HG02885 (cell line): ENCODE results near the gene STAG1.
"Not testable (repeated sequence)": the region's sequence is repeated elsewhere in the genome, so short reads cannot be mapped to it uniquely, and the experiment has no call there.

Experiments
- ATAC-seq: cut with Tn5 transposase; IDR thresholded peaks from one replicate; pipeline ENCODE4 v1.9.1; 2021; ENCODE audit warnings: mild to moderate bottlenecking; ENCODE audit not compliant: unreplicated experiment, poor library complexity

STAG1 gene

DNA sequence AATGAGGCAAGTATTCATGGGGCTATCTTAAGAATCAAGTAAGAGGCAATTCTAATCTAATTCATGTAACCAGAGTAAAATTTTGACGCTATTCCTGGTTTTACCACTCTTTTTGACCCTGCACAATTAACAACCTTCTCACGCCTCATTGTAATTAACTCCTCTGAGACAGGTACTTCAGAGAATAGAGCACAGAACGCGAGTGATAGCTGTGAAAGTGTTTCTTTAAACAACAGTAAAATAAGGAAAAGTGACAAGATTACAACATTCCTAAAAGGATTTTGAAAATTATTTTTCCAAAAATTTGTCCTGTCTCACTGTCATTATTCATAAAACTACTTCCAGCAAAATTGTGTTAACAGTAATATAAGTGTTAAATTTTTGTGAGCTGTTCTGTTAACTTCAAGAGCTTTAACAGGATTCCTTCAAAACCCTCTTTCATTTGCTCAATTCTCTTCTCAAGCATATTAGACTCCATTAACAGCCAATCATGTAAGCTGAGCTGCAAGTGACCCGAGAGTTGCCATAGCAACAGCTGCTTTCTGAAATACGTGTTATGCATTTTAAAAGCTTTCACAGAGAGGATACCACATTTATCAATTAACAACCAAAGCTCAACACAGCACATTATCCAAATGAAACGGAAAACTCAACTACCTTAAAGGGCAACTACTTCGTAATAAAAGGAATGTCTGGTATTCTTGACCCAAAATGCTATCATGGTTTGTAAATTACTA lies 93.1 kb downstream of the STAG1 start:
- ATAC-seq = no peak

DNA sequence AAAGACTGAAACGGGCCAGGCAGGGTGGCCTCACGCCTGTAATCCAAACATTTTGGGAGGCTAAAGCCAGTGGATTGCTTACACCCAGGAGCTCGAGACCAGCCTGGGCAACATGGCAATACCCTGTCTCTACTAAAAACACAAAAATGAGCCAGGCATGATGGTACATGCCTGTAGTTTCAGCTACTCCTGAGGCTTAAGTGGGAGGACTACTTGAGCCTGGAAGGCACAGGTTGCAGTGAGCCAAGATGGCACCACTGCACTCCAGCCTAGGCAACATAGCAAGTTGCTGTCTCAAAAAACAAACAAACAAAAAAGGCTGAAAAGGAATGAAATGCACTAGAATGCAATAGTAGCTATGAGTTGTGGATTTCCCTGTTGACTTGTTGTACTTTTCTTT lies 94.7 kb downstream of the STAG1 start:
- ATAC-seq = no peak

DNA sequence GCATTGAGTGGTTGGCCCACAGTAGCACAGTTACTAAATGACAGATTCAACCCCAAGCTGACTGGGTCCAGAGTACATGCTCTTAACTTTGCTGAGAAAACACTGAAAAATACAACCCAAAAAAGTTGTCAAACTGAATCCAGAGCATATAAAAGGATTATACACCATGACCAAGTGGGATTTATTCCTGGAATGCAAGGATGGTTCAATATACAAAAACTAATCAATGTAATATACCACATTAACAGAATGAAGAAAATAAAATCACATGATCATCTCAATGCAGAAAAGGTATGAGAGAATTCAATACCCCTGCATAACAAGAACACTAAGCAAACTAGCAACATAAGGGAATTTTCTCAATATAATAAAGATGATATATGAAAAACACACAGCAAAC lies 98.5 kb downstream of the STAG1 start:
- ATAC-seq = no peak

DNA sequence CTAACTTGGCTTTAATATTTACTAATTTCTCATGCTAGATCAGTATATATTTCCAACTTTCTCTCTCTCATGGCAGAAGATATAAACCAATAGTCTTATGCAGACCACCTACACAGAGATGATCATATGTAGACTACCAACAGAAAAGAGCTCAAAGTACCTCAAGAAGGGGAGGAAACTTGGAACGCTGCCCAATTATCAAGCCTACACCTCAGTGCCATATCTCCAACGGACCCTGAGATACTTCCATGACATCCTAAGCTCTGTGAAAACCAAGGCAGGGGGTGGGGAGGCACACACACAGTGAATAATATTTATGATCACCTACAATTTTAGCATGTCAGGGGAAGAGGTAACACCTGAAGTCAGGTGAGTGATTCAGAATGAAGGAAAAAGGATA lies 100.6 kb downstream of the STAG1 start:
- no peak for ATAC-seq

DNA sequence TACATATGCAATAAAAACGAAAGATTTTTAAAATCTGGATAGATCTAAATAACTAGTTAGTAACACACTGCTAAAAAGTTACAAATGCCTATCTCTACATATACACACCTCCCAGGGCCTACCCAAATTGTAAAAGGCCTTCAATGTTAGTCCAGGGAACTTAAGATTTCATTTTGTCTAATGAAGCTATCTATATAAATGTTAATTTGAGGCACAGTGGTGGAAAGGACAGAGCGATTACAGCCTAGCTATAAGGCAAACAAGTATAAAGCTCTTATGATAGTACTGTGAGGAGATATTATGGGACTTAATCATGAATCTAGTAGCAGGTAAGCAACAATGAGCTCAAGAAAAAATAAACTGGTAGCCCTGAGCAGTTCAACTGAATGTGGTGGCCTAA lies 101.7 kb downstream of the STAG1 start:
- ATAC-seq = no peak

DNA sequence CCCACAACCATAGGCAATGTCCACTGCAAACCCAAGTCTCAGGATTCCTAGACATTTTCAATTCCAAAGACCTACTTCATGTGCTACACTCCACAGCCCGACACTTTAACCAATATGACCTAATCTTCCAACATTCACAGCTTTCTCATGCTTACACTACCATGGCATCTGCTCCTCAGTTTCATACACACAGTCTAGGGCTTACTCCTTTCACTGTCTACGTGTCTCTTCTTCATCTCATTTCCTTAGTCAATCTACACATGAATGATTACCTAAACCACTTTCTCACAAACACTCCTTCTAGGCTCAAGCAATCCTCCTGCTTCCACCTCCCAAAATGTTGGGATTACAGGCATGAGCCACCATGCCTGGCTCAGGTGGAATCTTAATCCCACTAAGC lies 106.3 kb downstream of the STAG1 start:
- ATAC-seq = no peak

DNA sequence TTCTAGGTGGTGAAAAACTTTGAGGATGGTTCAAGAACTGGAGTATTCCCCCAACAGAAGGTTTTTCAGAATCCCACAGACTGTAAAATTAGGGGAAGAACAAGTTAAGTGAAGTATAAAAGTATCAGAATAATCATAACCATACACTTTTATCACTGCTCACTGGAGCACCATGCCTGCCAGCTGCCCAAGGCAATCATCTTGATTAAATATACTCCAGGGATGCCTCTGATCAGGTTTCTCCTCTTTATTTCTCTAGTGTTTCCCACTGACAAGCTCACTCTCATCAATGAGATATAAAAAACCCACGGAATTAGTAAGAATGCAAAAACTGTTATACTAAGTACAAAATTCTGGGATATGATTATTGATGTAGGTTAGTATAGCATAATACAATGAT lies 108.0 kb downstream of the STAG1 start:
- ATAC-seq = no peak

DNA sequence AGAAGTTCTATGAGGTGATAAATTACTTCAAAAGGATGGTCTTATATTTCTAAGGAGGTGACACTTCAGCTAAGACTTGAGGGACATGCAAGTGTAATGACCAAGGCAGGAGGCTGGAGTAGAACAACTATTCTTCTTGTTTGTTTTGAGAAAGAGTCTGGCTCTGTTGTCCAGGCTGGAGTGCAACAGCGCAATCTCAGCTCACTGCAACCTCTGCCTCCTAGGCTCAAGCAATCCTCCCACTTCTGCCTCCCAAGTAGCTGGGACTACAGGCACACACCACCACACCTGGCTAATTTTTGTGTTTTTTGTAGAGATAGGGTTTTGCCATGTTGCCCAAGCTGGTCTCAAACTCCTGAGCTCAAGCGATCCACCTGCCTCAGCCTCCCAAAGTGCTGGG lies 108.8 kb downstream of the STAG1 start:
- not testable (repeated sequence) for ATAC-seq

DNA sequence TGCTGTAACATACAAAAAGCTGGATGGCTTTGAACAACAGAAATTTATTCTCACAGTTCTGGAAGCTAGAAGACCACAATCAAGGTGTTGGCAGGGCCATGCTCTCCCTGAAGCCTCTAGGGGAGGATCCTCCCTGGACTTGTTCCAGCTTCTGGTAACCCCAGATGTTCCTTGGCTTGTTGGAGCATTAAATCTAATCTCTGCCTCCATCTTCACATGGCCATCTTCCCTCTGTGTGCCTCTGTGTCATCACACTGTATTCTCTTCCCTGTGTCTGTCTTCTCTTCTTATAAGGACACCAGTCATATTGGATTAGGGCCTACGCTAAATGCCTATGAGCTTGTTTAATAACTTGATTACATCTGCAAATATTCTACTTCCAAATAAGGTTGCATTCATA lies 109.5 kb downstream of the STAG1 start:
- no peak for ATAC-seq

DNA sequence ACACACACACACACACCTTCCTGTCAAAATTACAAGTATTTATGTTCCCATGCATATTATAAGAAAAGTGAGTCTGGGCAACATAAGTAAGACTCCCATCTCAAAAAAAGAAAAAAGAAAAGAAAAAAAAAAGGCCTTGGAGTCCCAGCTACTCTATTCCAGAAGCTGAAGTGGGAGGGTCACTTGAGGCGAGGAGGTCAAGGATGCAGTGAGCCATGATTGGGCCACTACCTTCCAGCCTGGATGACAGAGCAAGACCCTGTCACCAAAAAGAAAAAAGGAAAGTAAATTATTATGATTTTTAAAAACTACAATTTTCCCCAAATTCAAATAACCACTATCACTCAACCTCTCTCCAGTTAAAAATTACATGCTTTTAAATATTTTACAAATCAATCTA lies 113.1 kb downstream of the STAG1 start:
- ATAC-seq = no peak

DNA sequence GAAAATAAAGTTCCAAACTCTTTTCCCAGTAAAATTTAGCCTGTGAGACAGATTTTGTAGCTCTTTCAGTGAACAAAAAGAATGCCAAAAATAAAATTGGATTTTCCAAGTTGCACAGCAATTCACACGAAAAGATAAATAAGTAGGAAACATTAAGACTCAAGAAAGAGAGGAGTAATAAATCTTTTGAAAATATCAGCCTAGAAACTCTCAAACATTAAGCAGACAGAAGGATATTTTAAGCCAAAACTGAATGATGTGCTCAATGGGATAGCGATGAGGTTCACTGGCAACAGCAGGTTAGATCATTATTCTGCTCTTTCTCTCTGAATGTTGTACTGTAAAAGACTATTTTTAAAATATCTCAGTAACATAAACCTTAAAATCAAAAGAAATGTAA lies 115.0 kb downstream of the STAG1 start:
- no peak for ATAC-seq

DNA sequence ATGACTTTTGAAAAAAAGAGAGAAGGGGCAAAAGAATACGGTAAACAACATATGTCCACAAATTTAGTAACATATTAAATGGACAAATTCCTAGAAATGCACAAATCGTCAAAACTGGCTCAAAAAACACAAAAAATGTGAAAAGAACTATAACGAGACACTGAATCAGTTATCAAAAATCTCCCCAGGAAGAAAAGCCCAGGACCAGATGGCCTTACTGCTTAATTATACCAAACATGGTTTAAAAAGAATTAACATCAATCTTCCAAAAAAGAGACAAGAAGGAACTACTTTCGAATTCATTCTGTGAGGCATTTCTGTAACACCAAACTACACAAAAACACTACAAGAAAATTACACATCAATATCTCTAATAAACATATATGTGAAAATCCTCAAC lies 117.4 kb downstream of the STAG1 start:
- ATAC-seq = no peak

DNA sequence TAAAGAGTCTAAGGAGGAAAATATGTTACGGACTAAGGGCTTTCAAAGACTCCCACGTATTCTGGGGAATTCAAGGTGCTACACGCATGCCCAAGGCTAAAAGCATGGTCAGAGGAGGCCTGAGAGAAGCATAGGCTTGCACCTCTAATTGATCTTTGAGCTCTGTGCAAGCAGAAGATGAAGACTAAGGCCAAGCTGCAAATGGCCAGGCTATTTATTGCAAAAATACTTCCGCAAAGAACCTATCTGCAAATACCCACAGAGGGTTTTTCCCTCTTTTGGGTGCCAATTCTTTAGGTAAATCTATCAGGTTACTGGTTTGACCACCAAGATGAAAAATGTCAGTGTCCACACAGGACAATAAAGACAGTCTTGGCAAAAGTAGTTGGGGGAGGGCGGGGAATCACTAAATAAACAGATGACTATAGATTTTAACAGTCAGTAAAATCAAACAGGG lies 119.5 kb downstream of the STAG1 start:
- ATAC-seq = no peak

DNA sequence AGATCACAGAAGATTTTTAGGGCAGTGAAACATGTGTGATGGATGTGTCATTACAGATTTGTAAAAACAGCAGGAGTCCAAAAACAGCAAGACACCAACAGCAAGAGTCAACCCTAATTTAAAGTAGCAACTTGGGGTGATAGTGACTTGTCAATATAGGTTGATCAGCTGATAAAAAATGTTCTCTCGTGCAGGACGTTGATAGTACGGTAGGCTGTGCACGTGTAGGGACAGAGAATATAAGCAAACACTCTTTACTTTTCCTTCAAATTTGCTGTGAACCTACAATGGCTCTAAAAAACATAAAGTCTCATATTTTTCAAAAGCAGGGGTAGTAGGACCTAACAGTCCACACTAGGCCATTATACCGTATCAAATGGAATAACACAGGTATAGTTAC lies 120.8 kb downstream of the STAG1 start:
- ATAC-seq = no peak

DNA sequence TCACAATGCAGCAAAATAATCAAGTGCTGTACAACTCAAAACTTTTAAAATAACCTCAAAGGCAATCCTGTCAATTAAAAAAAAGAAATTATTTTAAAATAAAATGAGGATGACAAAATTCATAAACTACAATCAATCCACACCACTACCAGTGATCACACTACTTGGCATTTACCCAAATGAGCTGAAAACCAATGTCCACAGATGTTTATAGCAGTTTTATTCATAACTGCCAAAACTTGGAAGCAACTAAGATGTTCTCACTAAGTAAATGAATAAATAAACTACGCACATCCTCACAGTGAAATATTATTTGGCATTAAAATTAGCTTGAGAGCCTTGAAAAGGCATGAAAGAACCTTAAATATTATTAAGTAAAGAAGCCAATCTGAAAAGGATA lies 121.3 kb downstream of the STAG1 start:
- no peak for ATAC-seq

DNA sequence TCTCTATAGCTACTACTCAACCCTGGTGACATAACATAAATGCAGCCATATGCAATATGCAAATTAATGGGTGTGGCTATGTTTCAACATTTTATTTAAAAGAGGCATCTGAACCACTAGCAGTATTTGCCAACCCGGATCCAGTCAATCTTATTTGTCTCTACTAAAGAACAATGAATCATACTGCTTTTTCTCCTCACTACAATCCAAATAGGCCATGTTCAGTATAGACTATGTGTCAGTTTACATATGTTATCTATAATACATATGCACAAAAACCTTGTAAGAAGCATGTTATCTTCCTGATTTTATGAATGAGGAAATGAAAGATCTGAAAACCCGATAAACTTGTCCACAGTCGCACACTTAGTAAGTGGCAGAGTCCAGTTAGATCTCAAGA lies 125.7 kb downstream of the STAG1 start:
- ATAC-seq = no peak

DNA sequence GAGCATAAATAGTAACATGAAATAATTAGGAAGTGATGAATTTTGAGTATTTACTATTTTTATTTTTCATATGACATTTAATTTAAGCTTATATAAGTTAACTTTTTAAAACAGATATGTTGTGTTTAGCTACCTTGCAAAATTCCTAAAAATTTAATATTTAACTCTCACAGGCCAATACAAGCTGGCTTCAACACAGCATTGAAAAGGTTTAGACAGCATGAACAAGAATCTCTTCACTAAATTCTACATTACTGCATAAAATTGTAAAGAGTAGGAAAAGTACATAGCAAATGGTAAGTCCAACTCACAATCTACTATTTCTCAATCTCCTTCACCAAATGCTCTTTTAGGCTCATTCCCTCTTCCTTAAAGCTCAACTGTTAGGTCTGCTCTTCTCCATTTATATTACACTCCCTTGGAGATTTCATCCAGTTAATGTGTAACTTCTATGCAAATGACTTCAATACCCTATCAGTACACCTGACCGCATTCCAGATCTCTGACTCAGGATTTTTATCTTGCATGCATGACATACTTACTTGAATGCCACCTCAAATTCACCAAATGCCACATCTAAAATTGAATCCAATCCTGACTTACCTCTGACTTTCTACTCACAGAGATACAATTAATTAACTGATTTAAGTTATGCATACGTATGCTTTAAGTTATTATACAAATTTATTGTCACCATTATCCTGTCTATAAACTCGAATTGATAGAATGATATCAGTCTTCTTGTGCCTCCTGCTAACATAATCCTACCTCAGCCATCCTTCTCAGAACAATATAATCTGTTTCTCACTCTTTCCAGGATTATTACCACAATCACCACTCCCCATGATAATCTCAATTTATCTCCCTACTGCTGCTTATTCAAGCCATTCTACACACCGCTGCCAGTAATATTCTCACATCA lies 127.0 kb downstream of the STAG1 start:
- no peak for ATAC-seq

DNA sequence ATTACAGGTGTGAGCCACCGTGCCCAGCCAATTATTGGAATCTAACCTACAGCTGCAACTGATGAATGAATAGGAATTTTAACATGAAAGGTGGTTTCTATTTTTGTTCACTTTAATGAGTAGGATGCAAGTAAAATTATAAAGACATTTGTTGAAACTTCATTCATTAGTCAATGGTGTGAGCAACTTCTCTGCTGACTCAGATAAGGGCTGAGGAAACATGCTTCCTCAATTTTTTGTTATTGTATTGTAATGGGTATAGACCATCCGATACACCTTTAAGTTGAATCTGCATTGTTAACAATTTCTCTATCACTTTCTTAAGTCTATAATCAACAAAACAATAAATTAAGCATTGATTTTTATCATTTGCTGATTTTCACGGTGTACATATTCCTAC lies 127.8 kb downstream of the STAG1 start:
- no peak for ATAC-seq

DNA sequence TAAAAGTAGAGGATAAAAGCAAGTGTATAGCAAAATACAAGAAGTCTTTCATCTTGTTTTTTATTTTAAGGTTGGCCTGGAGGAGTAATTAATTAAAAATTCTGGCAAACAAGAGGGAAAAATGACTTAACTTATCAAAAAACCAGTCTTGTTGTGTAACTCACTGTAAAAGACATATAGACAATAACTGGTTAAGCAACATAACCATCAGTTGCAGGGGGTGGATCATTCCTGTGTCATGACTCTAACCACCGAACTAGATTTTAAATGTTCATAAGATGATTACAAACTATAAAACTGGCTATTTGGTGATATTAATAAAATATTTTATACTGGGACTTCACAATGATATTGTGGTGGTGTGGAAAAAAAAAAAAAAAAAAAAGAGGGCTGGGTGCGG lies 130.6 kb downstream of the STAG1 start:
- ATAC-seq = no peak

DNA sequence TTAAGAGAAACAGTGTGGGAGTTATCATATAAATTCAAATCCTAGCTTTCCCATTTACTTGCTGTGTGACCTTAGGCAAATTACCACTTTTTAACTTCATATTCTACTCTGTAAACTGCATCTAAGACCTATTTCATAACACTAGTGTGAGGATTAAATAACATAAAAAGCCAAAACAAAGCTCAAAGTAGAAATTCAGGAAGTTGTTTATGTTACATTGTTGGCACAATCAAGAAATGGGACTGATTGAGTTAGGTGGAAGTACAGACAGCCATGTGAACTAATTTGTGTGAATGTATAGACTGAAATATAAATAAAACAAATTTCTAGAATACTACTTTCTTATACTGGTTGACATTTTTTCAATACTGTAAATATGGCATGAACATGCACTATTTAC lies 131.7 kb downstream of the STAG1 start:
- no peak for ATAC-seq

DNA sequence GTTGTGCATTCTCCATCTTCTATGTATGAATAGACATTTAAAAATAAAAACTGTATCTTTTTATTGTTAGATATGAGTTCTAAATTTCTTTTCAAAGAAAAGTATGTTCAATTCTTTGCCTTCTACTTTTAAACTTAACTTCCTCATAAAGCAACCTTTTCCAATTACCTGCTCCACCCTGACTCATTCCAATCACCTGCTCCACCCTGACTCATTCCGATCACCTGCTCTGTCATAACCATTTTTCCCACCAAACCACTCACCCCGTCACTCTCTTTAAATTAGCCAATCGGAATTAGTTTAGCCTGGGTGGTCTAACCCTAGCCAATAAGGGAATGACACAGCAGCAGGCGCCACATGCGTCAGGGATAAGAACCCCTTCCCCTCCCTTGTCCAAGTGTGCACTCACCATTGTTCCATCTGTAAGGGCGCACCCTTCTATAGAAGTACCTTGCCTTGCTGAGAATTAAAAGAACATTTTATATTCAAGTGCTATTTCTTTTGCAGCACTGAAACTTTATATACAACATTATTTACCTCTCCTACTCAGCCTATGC lies 134.1 kb downstream of the STAG1 start:
- ATAC-seq = not testable (repeated sequence)
